Activated CD8-positive, alpha-beta memory T cell treated with anti-CD3 and anti-CD28 coated beads, Interleukin-2, amount 50 U/mL, for 24 hours (primary cell): ENCODE data around the gene CACNB4.
"Not testable (repeated sequence)": the region's sequence is repeated elsewhere in the genome, so short reads cannot be mapped to it uniquely, and the experiment has no call there.

Experiments
- DNase-seq: peaks from one replicate; pipeline ENCODE4 v3.0.0-alpha.2; 2020; ENCODE audit errors: extremely low read depth

Gene CACNB4

GRCh38 chr2:152098496-152099366 lies at the start of gene CACNB4:
Gene CACNB4 (minus strand): TSS chr2:152099044.
- DNase-seq: no peak

GRCh38 chr2:152134488-152135280 lies 35.8 kb upstream of the CACNB4 start:
- no peak for DNase-seq

- no peak for DNase-seq
Measured at GRCh38 chr2:152132306-152132705, 33.5 kb upstream of the CACNB4 start.

GRCh38 chr2:152127628-152128027 lies 28.8 kb upstream of the CACNB4 start:
- DNase-seq: no peak

GRCh38 chr2:152126664-152127063 lies 27.8 kb upstream of the CACNB4 start:
- no peak for DNase-seq

- DNase-seq: no peak
Measured at GRCh38 chr2:152122161-152122560, 23.3 kb upstream of the CACNB4 start.

- no peak for DNase-seq
Measured at GRCh38 chr2:152120430-152120829, 21.6 kb upstream of the CACNB4 start.

GRCh38 chr2:152115952-152116351 lies 17.1 kb upstream of the CACNB4 start:
- DNase-seq: no peak

GRCh38 chr2:152114366-152114765 lies 15.5 kb upstream of the CACNB4 start:
- DNase-seq: no peak

- not testable (repeated sequence) for DNase-seq
Measured at GRCh38 chr2:152107140-152107539, 8.3 kb upstream of the CACNB4 start.

- DNase-seq: no peak
Measured at GRCh38 chr2:152106464-152106863, 7.6 kb upstream of the CACNB4 start.

GRCh38 chr2:152103271-152103670 lies 4.4 kb upstream of the CACNB4 start:
- no peak for DNase-seq

- no peak for DNase-seq
Measured at GRCh38 chr2:152100961-152101360, 2.1 kb upstream of the CACNB4 start.

- no peak for DNase-seq
Measured at GRCh38 chr2:152099367-152100050, 665 bp upstream of the CACNB4 start.

- no peak for DNase-seq
Measured at GRCh38 chr2:152097801-152098495, 896 bp downstream of the CACNB4 start.

GRCh38 chr2:152097290-152097800 lies 1.5 kb downstream of the CACNB4 start:
- DNase-seq: no peak

- DNase-seq: no peak
Measured at GRCh38 chr2:152095146-152095545, 3.7 kb downstream of the CACNB4 start.

- DNase-seq: no peak
Measured at GRCh38 chr2:152094014-152094413, 4.8 kb downstream of the CACNB4 start.

GRCh38 chr2:152093464-152093863 lies 5.4 kb downstream of the CACNB4 start:
- no peak for DNase-seq

- DNase-seq: no peak
Measured at GRCh38 chr2:152092095-152092494, 6.7 kb downstream of the CACNB4 start.

- DNase-seq: not testable (repeated sequence)
Measured at GRCh38 chr2:152090726-152091125, 8.1 kb downstream of the CACNB4 start.
